ENCODE results near the gene PPP6R3. TPM values are rescaled to one million over a fixed set of nuclear protein-coding genes. Genes with fewer than 3 reads are reported as not detected.
"Not testable (repeated sequence)": the region's sequence is repeated elsewhere in the genome, so short reads cannot be mapped to it uniquely, and the experiment has no call there.

Gene PPP6R3
- total and polyA plus RNA-seq, 4 experiments from 2014 or later, result 22.2 to 147 (median 96.9) TPM

GRCh38 chr11:68610452-68611116 is 150.0 kb downstream of the PPP6R3 start:
- H3K27me3 ChIP-seq (ENCODE audit: insufficient read depth, low read length), result no peaks in the 10 kb centered on the region
- Mint-ChIP-seq H3K4me3 (no peak overlapping the region), H3K4me1 (no peaks in the 10 kb centered on the region), H3K27me3 (no peaks in the 10 kb centered on the region), H3K9me3 (no peaks in the 10 kb centered on the region), H3K27ac (no peak overlapping the region), H3K36me3 (peaks cover 88 to 96% of the 10 kb centered on the region in 2 donors)
- H3K4me1 ChIP-seq (ENCODE audit: insufficient read depth, low read length), result no peaks in the 10 kb centered on the region
- CTCF ChIA-PET (ENCODE audit: partially characterized antibody), result interaction anchor here (0.7 to 2.0 kb wide), 6 partner anchors 26 to 234 kb away, joined by 3 to 8 read pairs (median 3); partner anchors contain the start of gene CPT1A
- no peak overlapping the region for H3K27ac ChIP-seq (ENCODE audit: low read depth, low read length)
- H3K9me3 ChIP-seq (ENCODE audit: control insufficient read depth in 1 of 2, low read length in 2 of 2), result no peaks in the 10 kb centered on the region
- POLR2A ChIA-PET (ENCODE audit: partially characterized antibody), result no interaction called here
- intact Hi-C loops (cut with micrococcal nuclease), result no loop called here
- DNase-seq, result no peak
- peaks cover 72% of the 10 kb centered on the region for H3K36me3 ChIP-seq (ENCODE audit: insufficient read depth, low read length)
- H3K4me3 ChIP-seq (ENCODE audit: low read length in 2 of 2), result no peak overlapping the region

GRCh38 chr11:68615657-68616056 is 155.1 kb downstream of the PPP6R3 start:
- Histone ChIP-seq H3K9me3 (ENCODE audit: control insufficient read depth in 1 of 2, low read length in 2 of 2) (no peaks in the 10 kb centered on the region), H3K36me3 (ENCODE audit: insufficient read depth, low read length) (peaks cover 29% of the 10 kb centered on the region), H3K4me3 (ENCODE audit: low read length in 2 of 2) (no peak overlapping the region), H3K27ac (ENCODE audit: low read depth, low read length) (no peak overlapping the region), H3K4me1 (ENCODE audit: insufficient read depth, low read length) (no peaks in the 10 kb centered on the region), H3K27me3 (ENCODE audit: insufficient read depth, low read length) (no peaks in the 10 kb centered on the region)
- Mint-ChIP-seq H3K27me3 (no peaks in the 10 kb centered on the region), H3K36me3 (peaks cover 48 to 56% of the 10 kb centered on the region in 2 donors), H3K27ac (peak overlapping the region in 5 of 7 donors; percentile 16 to 50 (median 25)), H3K9me3 (peaks cover 0 to 5% (median 0%) of the 10 kb centered on the region in 8 donors), H3K4me1 (no peaks in the 10 kb centered on the region), H3K4me3 (no peak overlapping the region)
- ChIA-PET POLR2A (ENCODE audit: partially characterized antibody) (no interaction called here), CTCF (ENCODE audit: partially characterized antibody) (no interaction called here)
- intact Hi-C loops (cut with micrococcal nuclease), result no loop called here
- DNase-seq, result no peak

GRCh38 chr11:68617925-68618809 is 157.6 kb downstream of the PPP6R3 start:
- H3K4me3 ChIP-seq (ENCODE audit: low read length in 2 of 2), result no peak overlapping the region
- peaks cover 24 to 31% of the 10 kb centered on the region in 2 donors for H3K36me3 Mint-ChIP-seq
- H3K36me3 ChIP-seq (ENCODE audit: insufficient read depth, low read length), result peaks cover 6% of the 10 kb centered on the region
- H3K4me1 Mint-ChIP-seq, result no peaks in the 10 kb centered on the region
- peaks cover 0 to 5% (median 0%) of the 10 kb centered on the region in 8 donors for H3K9me3 Mint-ChIP-seq
- no peaks in the 10 kb centered on the region for H3K27me3 ChIP-seq (ENCODE audit: insufficient read depth, low read length)
- no peaks in the 10 kb centered on the region for H3K9me3 ChIP-seq (ENCODE audit: control insufficient read depth in 1 of 2, low read length in 2 of 2)
- CTCF ChIA-PET (ENCODE audit: partially characterized antibody), result no interaction called here
- intact Hi-C loops (cut with micrococcal nuclease), result no loop called here
- H3K4me1 ChIP-seq (ENCODE audit: insufficient read depth, low read length), result no peaks in the 10 kb centered on the region
- POLR2A ChIA-PET (ENCODE audit: partially characterized antibody), result no interaction called here
- H3K27me3 Mint-ChIP-seq, result peaks cover 0 to 2% of the 10 kb centered on the region in 2 donors
- H3K4me3 Mint-ChIP-seq, result peak overlapping the region in 1 of 8 donors; percentile 13
- DNase-seq, result no peak
- H3K27ac ChIP-seq (ENCODE audit: low read depth, low read length), result no peak overlapping the region
- H3K27ac Mint-ChIP-seq, result peak overlapping the region in 2 of 7 donors; percentile 13 to 43

- no peaks in the 10 kb centered on the region for H3K36me3 ChIP-seq (ENCODE audit: insufficient read depth, low read length)
- Mint-ChIP-seq H3K27ac (peak overlapping the region in 1 of 7 donors; percentile 60), H3K9me3 (peaks cover 0 to 4% (median 0%) of the 10 kb centered on the region in 8 donors), H3K4me3 (no peak overlapping the region), H3K4me1 (no peaks in the 10 kb centered on the region), H3K36me3 (peaks cover 0 to 1% of the 10 kb centered on the region in 2 donors), H3K27me3 (peaks cover 0 to 7% of the 10 kb centered on the region in 2 donors)
- intact Hi-C loops (cut with micrococcal nuclease), result no loop called here
- no peak overlapping the region for H3K4me3 ChIP-seq (ENCODE audit: low read length in 2 of 2)
- H3K4me1 ChIP-seq (ENCODE audit: insufficient read depth, low read length), result no peaks in the 10 kb centered on the region
- no peak overlapping the region for H3K27ac ChIP-seq (ENCODE audit: low read depth, low read length)
- no peaks in the 10 kb centered on the region for H3K27me3 ChIP-seq (ENCODE audit: insufficient read depth, low read length)
- ChIA-PET CTCF (ENCODE audit: partially characterized antibody) (no interaction called here), POLR2A (ENCODE audit: partially characterized antibody) (no interaction called here)
- no peaks in the 10 kb centered on the region for H3K9me3 ChIP-seq (ENCODE audit: control insufficient read depth in 1 of 2, low read length in 2 of 2)
- no peak for DNase-seq
Observed at GRCh38 chr11:68621826-68622225, 161.3 kb downstream of the PPP6R3 start.

- CTCF ChIA-PET (ENCODE audit: partially characterized antibody); H3K9me3 ChIP-seq (ENCODE audit: control insufficient read depth in 1 of 2, low read length in 2 of 2); H3K4me1 Mint-ChIP-seq; H3K27ac ChIP-seq (ENCODE audit: low read depth, low read length); H3K36me3 Mint-ChIP-seq; intact Hi-C loops (cut with micrococcal nuclease); POLR2A ChIA-PET (ENCODE audit: partially characterized antibody); H3K36me3 ChIP-seq (ENCODE audit: insufficient read depth, low read length); H3K27ac Mint-ChIP-seq; H3K4me1 ChIP-seq (ENCODE audit: insufficient read depth, low read length); DNase-seq; H3K4me3 ChIP-seq (ENCODE audit: low read length in 2 of 2); H3K4me3 Mint-ChIP-seq; H3K27me3 ChIP-seq (ENCODE audit: insufficient read depth, low read length); H3K9me3 Mint-ChIP-seq; H3K27me3 Mint-ChIP-seq: not testable (repeated sequence)
Observed at GRCh38 chr11:68623706-68624105, 163.2 kb downstream of the PPP6R3 start.

GRCh38 chr11:68625069-68625468 is 164.5 kb downstream of the PPP6R3 start:
- H3K27me3 ChIP-seq (ENCODE audit: insufficient read depth, low read length); H3K4me1 Mint-ChIP-seq; H3K4me3 ChIP-seq (ENCODE audit: low read length in 2 of 2); H3K36me3 ChIP-seq (ENCODE audit: insufficient read depth, low read length); H3K4me1 ChIP-seq (ENCODE audit: insufficient read depth, low read length); H3K36me3 Mint-ChIP-seq; DNase-seq; CTCF ChIA-PET (ENCODE audit: partially characterized antibody); H3K4me3 Mint-ChIP-seq; POLR2A ChIA-PET (ENCODE audit: partially characterized antibody); H3K27me3 Mint-ChIP-seq; H3K9me3 ChIP-seq (ENCODE audit: control insufficient read depth in 1 of 2, low read length in 2 of 2); intact Hi-C loops (cut with micrococcal nuclease); H3K27ac Mint-ChIP-seq; H3K9me3 Mint-ChIP-seq; H3K27ac ChIP-seq (ENCODE audit: low read depth, low read length): not testable (repeated sequence)

GRCh38 chr11:68626236-68626635 is 165.7 kb downstream of the PPP6R3 start:
- intact Hi-C loops (cut with micrococcal nuclease); CTCF ChIA-PET (ENCODE audit: partially characterized antibody); H3K9me3 ChIP-seq (ENCODE audit: control insufficient read depth in 1 of 2, low read length in 2 of 2); H3K4me1 Mint-ChIP-seq; H3K4me1 ChIP-seq (ENCODE audit: insufficient read depth, low read length); POLR2A ChIA-PET (ENCODE audit: partially characterized antibody); H3K36me3 Mint-ChIP-seq; H3K36me3 ChIP-seq (ENCODE audit: insufficient read depth, low read length); H3K4me3 Mint-ChIP-seq; H3K27ac Mint-ChIP-seq; DNase-seq; H3K27me3 Mint-ChIP-seq; H3K4me3 ChIP-seq (ENCODE audit: low read length in 2 of 2); H3K27ac ChIP-seq (ENCODE audit: low read depth, low read length); H3K9me3 Mint-ChIP-seq; H3K27me3 ChIP-seq (ENCODE audit: insufficient read depth, low read length): not testable (repeated sequence)

Measured in CD4-positive, alpha-beta memory T cell (primary cell).